HG03457 (cell line): ENCODE results near the gene SLC41A3.

Experiments used
- ATAC-seq: cut with Tn5 transposase; IDR thresholded peaks from one replicate; pipeline ENCODE4 v1.9.1; 2021; ENCODE audit warnings: moderate number of reproducible peaks; ENCODE audit not compliant: unreplicated experiment

Gene SLC41A3

DNA sequence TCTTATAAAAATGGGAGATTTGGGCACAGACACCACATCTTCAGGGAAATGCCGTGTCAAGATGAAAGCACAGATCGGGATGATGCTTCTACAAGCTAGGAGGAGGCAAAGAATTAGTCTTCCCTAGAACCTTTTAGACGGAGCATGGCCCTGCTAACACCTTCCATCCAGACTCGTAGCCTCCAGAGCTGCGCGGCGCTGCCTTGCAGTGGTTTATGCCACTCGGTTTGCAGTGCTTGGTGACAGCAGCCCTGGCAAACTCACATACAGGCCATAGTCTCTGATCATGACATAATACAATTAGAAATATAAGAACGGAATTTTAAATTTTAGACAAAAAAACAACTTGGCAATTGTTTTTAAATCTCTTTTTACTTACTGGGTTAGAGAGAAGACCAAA lies 37.1 kb upstream of the SLC41A3 start:
- no peak for ATAC-seq

DNA sequence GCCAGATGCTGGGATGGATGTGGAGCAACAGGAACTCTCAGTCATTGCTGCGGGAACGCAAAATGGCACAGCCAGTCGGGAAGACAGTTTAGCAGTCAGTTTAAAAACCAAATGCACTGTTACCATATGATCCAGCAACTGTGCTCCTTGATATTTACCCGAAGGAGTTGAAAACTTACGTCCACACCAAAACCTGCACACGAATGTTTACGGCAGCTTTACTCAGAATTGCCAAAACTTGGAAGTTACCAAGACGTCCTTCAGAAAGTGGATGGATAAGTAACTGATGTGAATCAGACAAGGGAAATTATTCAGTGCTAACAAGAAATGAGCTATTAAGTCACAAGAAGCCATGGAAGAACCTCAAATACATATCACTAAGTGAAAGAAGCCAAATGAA lies 36.1 kb upstream of the SLC41A3 start:
- no peak for ATAC-seq

DNA sequence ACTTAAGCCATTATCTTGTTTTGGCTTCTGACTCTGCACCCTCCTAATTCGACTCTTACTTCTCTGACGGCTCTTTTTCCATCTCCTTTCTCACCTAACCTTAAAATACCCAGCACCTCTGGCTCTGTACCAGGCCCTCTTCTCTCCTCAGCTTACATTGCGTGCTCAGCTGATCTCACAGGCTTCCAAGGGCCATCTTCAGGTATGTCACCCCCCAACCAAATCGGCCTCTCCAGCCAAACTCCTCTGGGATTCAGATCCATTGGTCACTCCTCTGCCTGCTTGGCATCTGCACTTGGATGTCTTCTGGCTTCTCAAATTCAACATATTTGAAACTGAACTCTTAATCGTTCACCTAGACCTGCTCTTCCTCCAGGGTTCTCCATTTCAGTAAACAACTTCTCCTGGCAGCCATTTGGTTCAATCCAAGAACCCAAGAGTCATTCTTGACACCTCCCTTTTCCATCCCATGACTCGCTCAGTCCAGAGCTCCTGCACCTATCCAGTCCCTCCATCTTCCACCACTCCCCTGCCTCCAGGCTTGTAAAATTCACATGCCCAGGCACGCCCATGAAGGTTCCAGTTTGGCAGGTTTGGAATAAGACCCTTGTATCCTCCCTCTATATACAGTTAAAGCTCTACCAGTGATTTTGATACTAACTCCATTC lies 35.2 kb upstream of the SLC41A3 start:
- no peak for ATAC-seq

DNA sequence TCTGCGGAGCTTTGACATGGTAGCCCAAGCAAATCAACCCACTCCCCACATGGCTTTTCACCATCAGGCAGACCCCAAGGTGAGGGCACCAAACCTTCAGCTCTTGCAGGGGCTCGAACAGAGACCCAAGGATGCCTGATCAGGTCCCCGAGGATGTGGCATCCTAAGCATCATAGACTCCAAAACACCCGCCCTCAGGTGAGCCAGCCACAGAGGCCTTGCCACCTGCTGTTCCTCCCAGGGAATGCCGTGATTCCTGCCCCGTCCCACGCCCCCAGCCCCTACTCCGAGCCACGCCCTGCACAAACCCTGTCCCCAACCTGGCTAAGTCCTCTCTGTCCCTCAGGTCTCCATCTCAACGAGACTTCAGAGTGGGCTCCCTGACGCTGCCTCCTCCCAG lies 34.7 kb upstream of the SLC41A3 start:
- no peak for ATAC-seq

DNA sequence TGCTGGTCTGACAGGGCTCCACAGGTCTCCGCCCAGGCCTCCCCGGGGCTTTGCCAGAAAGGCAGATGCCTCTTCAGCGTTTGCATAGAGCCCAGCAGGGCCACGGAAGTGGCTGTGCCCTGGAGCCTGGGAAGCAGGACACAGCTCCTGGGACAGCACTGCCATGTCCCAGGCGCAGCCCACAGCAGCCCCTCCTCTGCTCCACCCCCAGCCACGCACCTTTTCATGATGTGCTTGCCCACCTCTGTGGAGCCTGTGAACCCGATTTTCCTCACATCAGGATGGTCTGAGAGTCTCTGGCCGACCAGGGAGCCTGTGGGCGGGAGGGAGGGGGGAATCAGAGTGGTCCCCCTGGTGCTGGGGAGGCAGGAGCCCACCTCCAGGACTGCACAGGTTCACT lies 33.9 kb upstream of the SLC41A3 start:
- no peak for ATAC-seq

DNA sequence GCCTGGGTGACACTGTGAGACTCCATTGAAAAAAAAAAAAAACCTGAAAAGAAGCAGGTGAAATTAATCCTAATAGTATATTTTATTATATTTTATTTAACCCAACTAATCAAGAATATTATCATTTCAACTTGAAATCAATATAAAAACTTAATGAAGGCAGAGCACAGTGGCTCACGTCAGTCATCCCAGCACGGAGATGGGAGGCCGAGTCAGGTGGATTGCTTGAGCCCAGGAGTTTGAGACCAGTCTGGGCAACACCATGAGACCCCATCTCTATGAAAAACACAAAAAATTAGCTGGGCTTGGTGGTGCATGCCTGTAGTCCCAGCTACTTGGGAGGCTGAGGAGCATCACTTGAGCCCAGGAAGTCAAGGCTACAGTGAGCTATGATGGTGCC lies 33.3 kb upstream of the SLC41A3 start:
- no peak for ATAC-seq

DNA sequence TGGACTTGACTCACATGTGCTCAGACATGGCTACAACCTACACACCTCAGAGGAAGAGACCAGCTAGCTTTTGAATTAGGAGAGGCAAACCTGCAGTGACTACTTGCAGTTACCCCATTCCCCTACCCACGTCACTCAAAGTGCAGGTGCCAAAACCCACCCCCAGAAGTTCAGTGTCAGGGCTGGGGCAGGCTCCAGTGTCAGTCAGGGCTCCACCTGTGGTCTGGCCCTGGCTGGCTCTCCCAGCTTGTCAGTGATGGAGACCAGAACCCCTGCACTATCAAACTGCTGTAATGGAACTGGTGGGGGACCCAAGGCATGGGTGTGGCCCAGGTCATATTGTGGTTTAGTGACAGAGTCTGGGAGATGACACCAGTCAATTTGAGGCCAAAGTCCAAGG lies 32.6 kb upstream of the SLC41A3 start:
- ATAC-seq, result no peak

DNA sequence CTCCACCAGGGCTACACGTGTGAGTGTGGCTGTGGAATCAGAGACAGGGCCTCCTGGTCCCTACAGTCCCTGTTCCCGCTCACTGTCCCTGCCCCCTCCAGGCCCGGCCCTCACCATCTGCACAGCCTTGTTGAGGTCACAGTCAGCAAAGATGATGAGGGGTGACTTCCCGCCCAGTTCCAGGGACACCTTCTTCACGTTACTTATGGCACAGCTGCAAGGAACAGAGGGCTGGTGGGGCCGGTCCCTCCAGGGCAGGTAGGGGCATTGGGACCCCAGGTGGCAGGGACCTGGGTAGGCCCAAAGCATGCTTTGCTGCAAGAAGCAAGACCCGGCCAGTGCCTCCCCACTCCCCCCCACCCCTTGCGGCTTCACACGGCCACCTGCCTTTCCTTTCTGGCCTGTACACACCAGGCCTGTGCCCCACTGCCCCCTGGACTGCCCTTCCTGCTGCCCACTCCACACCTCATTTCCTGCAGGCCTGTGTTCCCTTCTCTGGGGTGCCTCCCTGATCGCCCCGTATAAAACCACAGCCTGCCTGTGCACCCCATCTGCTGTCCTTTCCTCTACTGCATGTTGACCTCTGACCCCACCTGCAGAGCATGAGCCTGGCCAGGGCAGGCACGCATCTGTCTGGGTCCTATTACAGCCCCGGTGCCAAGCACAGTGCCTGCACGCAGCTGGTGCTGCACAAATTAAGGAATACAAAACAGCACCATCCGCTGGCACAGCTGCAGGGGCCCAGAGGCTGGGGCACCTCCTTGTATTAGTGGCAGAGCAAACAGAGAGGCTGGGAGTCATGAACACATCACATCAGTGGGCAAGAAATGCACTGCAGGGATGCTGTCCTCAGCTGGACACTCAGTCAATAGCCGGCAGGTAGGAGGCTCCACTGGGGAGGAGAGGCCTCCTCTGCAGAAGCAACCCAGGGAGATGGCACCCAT lies 30.8 kb upstream of the SLC41A3 start:
- no peak for ATAC-seq

DNA sequence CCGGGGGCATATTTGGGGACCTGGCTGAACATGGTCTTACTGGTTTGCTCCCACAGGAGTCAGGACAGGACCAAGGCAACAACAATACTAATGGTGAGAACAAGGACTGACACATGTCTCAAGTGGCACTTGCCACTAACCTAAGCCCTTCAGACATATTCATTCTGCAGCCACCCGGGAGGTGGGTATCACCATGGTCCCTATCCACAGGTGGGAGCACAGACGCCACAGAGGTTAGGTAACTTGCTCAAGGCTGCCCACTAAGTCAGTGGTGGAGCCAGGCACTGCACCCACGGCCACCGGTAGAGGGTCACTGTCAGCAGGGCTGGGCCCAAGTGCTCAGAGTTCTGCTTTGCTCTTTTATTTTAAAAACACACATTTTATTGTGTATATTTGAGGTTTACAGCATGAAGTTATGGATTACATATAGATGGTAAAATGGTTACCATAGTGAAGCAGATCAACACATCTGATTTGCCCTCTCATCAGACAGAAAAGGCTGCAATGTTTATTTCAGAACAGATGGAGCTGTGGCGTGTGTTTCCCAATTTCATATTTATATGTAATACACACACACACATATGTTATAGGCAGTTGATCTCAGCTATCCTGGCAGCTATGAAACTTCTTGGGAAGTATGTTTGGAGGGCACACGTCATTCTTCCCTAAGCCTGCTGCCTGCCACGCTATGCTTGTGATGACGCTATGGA lies 30.0 kb upstream of the SLC41A3 start:
- ATAC-seq, result no peak

DNA sequence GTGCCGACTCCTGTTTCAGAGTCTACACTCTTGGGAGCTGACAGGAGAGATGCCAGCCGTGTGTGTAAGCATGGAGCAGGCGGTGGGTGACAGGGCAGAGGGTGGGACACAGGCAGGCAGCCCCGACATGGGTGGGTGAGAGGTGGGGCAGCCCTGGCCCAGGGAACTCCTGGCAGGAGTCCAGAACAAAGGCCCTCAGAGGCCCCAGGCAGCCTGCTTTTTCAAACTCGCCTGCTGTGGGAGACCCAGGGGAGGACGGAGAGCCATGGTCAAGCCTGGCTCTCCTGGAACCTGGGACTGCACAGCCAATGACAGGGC lies 29.3 kb upstream of the SLC41A3 start:
- ATAC-seq, result no peak

DNA sequence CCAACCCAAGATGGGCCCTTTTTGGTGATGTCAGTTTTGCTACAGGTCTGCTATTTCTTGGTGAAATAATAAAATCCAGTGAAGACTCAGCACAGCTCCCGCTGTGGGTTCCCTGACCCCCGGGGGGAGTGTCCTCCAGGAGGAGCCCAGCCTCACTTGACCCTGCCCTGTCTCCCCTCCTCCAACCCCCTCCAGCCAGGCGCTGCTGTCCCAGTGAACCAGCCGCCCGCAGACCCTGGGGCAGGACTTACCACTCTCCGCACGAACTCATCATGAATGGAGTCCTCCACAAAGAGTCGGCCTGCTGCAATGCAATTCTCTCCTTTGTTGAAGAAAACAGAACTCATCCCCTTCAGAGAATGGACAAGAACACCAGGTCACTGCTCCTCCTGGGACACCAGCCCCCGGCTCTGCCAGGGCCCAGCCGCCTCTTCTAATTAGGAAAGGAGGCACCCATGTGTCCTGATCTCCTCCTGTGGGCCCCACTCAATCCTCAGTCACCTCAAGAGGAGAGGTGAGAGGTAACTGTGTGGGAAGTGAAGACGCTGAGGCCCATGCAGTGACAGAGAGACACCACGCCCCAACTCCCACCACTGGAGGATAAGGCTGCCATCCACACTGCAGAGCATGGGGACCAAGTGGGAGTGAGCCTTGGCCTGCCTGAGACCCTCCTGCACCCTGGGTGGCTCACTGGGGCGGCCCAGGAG lies 28.8 kb upstream of the SLC41A3 start:
- ATAC-seq, result no peak

DNA sequence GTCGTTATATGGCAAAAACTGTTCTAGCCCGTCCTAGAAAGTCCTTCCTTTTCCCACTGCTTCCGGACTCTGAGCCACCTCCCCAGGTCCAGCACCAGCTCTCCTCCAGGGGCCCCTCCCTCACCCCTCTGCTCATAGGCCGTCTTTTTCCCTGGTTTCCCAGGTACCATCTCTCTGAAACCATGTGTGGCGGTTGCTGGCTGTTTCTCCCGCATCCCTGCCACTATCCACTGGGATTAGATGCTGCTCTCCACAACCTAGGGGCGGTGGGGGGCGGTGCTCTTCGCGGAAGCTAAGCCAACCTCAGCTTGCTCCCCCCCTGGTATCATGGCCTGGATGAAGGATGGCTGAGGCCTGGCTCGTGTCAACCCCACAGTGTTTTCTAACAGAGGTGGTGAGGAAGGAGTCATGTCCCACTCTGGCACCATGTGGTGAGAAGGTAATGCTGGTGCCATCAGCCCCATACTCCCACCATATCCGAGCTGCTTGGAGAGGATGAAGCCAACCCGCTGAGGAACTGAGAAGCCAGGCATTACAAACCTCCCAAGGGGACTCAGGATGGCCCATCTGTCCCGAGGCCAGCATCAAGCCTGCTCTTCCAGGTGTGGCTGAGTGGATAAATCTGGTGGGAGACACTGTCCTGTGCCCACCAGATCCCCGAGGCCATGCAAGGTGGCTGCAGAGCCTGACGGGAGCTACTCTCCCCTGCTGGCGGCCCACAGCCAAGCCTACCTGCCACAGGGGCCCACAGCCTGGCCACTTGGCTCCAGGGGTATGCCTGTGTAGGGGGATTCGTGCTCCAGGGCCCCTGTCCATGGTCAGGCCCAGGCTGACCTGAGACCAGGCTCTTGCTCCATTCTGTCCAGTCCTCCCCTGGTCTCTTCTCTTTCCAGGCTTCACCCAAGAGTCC lies 27.9 kb upstream of the SLC41A3 start:
- ATAC-seq, result no peak

DNA sequence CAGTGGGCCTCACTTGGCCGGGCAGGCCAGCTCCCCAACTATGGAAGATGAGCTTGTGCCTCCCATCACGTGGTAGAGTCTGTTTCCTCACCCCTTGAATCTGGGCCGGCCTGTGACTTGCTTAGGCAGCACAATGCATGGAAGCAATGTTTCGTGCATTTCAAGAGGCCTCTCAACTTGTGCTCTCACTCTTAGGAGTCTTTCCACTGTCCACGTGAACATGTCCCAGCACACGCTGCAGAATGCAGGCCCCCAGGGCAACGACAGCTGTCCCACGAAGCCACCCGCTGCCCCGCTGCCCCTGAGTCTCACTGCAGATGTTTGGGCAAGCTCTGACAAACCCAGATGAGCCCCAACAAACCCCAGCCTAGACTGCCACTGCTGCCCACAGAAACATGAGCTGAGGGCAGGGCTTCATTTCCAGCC lies 27.2 kb upstream of the SLC41A3 start:
- no peak for ATAC-seq

DNA sequence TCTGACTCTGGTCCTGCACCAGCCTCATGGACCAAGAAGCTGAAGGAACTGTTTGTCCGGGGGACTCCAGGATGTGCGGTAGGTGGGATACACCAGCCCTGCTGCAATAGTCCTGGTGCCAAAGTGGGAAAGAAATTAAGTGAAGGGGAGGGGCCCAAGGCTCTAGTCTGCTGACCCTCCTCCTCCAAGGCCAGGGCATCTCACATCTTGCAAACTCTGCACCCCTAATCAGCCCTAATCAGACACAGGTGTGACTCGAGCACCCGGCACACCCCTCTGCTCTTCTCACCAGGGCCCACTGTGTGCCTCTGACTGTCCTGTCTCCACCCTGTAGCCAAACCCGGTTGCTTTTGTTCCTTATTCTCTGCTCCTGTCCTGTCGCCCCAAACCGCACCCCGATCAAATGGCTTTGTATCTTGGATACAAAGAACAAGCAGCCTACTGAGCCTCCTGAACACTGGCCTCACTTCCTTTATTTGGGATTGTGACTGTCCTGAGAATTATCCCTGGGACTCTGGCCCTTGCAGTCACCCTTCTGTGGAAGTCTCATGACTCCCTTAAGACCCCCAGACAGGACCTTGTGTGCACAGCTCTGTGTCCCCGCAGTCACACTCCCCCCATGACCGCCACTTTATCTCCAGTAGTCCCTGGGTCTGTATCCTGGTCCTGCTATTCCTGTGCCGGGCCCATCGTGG lies 26.7 kb upstream of the SLC41A3 start:
- ATAC-seq, result no peak

DNA sequence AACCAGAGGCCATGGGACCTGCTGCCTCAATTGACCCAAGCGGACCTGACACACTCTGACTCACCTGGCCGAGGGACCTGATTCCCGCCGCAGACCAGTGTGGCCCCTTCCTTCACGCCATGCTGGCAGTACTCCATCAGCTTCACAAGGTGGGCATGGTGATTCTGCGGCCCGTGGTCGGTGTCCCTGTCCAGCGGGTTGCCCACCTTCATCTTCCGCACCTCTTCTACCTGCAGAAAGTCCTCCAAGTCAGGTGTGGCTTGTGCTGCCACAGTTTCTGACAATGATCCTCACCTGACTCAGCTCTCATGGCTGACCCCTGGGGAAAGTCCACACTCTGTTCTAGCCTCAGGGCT lies 25.9 kb upstream of the SLC41A3 start:
- ATAC-seq, result no peak

DNA sequence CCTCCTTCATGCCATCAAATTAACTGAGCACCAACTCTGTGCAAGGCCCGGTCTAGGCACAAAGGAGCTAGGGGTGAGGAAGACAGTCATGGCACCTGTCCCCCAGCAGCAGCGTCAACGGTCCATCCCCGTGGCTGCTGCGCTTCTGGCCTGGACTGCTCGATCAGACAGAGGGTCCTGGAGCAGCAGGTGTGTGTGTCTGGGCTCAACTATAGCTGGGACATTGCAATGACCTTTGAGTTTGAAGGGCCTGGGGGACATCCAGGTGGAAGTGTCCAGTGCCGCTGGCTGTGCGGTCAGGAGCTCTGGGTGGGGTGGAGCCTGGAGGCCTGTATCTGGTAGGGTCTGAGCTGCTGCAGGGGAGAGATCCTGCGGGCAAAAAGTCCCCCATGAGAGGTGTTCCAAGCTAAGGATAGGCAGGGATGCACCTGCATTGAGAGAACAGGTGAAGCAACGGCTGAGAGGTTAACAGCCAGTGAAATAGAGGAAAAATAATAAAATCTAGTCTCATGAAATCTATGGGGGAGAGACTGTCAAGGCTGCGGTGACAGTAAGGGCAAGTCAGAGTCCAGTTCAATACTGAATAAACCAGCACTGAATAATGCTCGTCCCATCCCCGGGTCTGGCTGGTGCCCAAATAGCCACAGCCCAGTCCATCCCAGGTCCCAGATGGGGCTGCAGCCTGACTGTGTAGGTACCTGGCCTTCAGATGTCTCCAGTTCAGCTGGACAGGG lies 25.4 kb upstream of the SLC41A3 start:
- ATAC-seq, result no peak

DNA sequence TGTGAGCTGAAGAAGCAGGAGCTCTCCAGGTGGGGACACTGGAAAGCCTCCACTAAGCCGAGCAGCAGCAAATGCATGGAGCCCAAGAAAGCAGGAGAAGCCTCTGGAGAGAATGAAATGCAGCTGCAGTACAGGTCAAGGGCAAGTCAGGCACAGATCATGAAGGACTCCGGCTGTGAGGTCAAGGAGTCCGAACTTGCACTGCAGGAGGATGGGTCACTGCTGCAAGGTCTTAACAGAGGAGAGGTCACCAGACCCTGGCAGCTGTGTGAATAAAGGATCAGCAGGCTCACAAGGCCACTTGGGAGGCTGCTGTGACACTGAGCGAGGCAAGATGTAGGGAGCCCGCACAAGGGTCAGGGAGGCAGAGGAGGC lies 24.7 kb upstream of the SLC41A3 start:
- no peak for ATAC-seq

DNA sequence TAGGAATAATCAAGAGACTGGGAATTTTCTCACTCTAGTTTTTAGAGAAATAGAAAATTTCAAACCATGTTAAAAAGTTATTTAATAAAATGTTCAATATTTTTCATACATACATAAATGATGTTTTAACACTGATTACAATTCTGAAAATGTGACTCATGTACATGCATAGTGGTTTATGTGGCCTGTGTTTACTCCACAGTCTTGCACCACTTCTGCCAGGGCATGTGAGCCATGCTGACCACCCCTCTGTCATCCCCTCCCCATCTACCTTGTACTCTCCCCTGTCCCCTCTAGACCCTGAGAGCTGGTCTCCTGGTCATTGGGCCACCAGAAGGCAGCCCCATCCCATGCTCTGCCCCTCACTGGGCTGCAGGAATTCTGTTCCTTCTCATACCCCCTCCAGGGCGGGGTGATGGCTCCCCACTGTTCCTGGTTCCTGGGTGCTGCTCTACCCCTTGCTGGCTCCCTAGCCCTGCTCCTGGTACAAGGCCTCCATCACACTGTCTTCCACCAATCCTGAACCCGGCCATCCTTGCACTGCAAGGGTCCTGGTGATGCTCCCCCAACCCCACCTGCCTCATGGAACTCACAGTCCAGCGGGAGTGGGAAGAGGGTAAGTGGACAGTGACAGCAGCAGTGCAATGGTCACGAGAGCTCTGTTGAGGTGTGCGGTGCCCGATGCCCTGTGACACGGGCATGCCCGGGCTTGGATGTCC lies 24.2 kb upstream of the SLC41A3 start:
- ATAC-seq, result no peak
